GM19452 (cell line): Measurements from ENCODE around the gene SELENOI.
"Not testable (repeated sequence)": the region's sequence is repeated elsewhere in the genome, so short reads cannot be mapped to it uniquely, and the experiment has no call there.

Source experiments
- ATAC-seq: cut with Tn5 transposase; IDR thresholded peaks from one replicate; pipeline ENCODE4 v1.9.1; 2021; ENCODE audit not compliant: unreplicated experiment

SELENOI gene

DNA sequence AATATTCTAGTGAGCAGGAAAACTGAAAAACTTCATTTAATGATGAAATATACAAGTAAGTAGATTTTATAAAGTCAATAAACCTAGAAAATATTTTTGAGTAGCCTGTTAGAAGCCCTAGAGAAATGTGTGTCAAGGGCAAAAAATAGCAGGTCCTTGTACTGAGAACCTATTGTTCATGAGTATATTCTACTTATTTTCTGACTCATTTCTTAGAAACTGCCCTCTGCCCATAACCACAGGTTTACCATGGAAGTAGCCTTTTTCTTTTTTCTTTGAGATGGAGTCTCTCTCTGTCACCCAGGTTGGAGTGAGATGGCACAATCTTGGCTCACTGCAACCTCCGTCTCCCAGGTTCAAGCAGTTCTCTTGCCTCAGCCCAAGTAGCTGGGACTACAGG lies 19.4 kb upstream of the SELENOI start:
- no peak for ATAC-seq

DNA sequence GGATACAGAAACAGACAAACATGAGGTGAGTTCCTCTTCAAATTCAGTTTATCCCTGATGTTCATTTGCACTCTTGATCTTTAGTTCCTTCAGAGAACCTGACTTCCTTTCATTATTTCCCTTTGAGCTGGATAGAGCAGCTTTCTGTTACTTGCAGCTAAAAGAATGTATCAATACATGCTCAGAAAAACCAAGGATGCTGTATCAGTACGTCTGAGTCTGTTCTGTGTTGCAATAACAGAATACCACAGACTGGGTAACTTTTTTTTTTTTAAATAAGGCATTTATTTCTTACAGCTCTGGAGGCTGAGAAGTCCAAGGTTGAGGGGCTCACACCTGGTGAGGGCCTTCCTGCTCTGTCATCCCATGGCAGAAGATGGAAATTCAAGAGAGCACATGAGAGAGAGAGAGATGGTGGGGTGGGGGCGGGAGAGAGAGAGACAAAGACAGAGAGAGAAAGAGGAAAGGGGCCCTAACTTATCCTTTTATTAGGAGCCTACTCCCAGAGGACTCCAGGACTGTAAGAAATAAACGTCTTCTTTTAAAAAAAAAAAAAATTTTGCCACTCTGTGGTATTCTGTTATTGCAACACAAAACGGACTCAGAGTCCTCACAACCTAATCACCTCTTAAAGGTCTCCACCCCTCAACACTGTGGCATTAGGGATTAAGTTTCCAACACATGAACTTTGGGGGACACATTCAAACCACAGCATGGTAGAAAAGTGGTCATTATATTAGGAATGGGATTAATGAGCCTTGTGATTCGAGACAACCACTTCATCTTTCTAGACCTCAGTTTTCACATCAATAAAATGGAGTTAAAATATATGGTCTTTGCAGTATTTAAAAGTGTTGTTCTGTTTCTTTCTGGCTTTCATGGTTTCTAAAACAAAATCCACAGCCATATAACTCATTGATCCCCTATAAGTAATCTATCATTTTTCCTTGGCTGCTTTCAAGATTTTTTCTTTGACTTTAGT lies 18.4 kb upstream of the SELENOI start:
- no peak for ATAC-seq

DNA sequence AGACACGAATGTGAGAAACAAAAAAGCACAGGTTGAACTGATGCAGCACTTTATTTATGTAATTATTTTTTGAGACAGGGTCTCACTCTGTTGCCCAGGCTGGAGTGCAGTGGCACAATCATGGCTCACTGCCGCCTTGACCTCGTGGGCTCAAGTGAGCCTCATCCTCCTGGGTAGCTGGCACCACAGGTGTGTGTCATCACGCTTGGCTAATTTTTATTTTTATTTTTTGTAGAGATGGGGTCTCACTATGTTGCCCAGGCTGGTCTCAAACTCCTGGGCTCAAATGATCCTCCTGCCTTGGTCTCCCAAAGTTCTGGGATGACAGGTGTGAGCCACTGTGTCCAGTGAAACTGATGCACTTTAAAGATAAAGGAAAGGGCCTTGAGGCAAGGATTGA lies 16.9 kb upstream of the SELENOI start:
- ATAC-seq = not testable (repeated sequence)

DNA sequence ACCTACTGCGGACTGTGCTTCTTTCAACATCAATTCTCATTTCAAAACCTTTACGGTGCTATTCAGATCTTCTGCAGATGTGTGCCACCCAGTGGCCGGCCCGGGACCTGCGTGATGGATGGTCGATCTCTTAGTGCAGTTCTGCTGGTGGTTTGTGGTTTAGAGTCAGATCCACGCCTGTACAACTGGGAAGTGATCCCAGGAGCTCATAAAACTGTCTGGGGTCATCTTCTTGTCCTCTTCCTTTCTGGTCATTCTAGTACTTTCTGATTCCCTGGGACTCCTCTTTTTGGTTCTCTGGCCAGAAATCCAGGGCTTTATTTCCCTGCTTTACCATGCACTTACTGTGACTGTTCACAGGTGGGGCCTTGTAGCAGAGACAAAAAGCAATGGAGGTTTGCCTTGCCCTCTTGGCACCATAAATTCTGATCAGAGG lies 15.8 kb upstream of the SELENOI start:
- peak; percentile 72 for ATAC-seq

DNA sequence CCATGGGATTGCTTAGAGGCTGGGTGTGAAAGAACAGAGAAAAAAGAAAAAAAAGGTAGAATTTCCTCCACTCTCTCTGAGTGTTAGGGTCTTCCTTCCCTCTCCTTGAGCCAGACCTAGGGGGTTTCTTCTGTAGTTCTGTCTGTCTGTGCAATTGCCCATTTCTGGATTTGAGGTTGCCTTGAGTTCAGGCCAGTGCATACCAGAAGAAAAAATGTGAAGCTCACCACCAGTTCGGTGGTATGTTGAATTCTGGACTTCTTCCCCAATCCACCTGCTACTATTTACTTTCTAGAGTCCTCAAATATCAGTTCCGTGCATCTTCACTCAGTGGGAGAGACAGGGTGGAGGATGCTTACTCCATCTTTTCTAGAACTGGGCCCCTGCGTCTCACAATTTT lies 15.3 kb upstream of the SELENOI start:
- ATAC-seq = no peak

DNA sequence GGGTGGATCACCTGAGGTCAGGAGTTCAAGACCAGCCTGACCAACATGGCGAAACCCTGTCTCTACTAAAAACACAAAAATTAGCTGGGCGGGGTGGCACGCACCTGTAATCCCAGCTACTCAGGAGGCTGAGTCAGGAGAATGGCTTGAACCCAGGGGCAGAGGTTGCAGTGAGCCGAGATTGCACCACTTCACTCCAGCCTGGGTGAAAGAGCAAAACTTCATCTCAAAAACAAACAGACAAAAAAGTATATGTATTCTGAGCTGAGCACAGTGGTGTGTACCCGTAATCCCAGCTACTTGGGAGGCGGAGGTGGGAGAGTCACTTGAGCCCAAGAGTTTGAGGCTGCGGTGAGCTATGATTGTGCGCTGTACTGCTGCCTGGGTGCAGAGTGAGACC lies 14.6 kb upstream of the SELENOI start:
- not testable (repeated sequence) for ATAC-seq

GRCh38 chr2:26333293-26333692 lies 12.7 kb upstream of the SELENOI start:
- no peak for ATAC-seq

GRCh38 chr2:26335231-26335630 lies 10.7 kb upstream of the SELENOI start:
- no peak for ATAC-seq

GRCh38 chr2:26336719-26337118 lies 9.2 kb upstream of the SELENOI start:
- no peak for ATAC-seq

GRCh38 chr2:26337298-26337697 lies 8.6 kb upstream of the SELENOI start:
- ATAC-seq = no peak

- ATAC-seq = no peak
Observed at GRCh38 chr2:26340831-26341230, 5.1 kb upstream of the SELENOI start.

- ATAC-seq = no peak
Observed at GRCh38 chr2:26344581-26345282, 1.2 kb upstream of the SELENOI start.

- no peak for ATAC-seq
Observed at GRCh38 chr2:26345283-26345544, 729 bp upstream of the SELENOI start.

DNA sequence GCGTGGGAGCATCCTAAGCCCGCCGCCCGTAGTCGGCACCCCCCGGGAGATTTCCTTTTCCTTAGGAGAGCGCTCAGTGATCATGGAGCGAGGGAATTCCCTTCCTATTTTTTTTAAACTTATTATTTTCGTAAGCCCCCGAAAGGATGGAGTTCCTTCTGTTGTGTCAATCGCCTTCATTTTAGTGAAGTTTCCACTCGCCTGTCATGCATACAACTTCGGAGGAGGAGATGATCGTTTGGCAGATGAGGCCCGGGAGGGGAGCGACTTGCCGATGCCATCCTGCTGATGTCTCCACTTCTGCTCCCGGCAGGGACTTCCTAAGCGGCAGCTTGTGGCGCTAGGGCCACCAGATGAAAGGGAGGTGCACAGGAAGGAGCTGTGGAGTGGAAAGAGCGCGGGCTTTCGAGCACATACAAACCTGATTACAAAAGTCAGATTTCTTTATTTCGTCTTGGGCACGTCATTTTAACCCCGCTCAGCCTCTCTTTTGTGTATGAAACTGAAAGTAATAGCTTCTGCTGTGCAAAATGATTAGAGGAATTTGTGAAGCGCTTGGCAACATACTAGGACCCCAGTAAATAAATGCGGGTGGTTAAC lies 611 bp downstream of the SELENOI start, which contains the start of gene ADGRF3:
TSS of gene ADGRF3 (minus strand) at position 336 of the 600 bp plus-strand sequence. CDS start 555 bp downstream, outside the sequence.
- no peak for ATAC-seq

DNA sequence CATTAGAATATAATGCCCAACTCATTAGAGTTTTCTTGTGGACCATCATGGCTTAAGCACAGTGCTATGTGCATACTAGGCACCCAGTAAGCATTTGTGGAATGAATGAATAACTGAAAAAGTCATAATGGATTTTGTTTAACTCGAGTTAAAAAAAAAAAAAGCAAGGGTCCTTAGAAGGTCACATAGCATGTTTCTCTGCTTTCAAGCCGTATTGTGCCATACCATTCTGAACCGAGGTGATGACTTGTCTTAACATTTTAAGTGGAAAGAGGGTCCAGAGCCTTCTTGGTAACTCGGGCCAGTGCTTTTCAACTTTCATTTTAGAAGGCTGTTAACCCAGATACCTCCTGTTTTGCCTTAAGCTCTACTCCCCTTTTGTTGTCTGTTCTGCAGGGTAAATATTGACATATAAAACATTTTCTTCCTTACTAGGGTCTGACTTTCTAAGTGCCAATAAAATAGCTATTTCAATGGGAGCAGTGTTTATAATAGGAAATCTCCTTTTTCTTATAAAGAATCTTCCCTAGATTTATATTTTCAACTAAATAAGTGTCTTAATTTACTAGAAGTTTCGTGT lies 1.4 kb downstream of the SELENOI start:
- no peak for ATAC-seq

DNA sequence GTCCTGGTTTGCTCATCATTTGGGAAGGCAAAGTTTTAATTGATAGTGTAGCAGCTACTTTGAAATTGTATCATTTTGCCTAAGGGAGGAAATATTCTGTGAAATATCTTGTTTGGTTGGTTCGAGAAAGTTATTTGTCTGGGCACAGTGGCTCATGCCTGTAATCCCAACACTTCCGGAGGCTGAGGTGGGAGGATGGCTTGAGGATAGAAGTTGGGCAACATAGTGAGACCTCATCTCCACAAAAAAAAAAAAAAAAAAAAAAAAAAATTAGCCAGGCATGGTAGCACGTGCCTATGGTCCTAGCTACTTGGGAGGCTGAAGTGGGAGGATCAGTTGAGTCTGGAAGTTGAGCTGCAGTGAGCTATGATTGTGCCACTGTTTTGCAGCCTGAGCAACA lies 3.7 kb downstream of the SELENOI start:
- no peak for ATAC-seq

DNA sequence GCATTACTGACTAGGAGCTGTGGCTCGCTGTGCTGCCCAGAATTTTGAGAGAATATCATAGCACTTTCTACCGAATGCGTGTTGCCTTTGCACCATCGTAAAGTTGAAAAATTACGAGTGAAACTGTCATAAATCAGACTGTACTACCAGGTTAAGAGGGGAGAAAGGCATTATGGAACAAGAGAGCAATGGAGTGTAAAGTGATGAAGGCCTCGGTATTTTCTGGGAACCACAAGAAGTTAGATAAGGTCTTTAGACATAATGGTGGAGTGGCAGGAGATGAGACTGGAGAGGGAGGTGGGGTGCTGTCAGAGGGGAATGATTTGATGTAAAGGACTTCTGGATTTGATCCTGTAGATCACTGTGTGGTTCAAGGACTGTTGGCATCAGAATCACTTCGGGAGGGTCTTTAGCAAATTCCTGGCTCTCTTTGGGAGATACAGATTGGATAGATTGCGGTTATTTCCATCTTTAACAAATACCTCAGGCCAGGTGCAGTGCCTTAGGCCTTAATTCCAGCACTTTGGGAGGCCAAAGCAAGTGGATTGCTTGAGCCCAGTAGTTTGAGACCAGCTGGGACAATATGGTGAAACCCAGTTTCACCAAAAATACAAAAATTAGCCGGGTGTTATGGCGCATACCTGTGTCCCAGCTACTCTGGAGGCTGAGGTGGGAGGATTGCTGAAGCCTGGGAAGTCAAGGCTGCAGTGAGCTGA lies 5.6 kb downstream of the SELENOI start:
- ATAC-seq = no peak

DNA sequence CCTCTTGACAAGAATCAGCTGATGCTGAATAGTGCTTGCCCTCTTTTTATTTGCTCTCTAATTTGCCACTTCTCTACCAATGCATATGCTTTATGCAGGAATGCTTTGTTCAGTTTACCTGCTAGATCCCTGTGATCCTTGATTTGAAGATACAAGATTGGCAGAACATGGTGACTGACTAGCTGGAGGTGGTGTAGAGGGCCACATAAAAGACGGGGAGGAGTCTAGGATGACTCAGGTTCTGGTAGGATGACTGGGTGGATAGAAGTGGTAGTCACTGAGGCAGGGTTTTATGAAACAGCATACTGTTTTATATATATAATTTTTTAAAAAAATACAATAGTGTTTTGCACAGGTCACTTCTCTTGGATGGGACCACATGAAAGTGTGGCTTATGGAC lies 6.9 kb downstream of the SELENOI start:
- ATAC-seq = no peak

DNA sequence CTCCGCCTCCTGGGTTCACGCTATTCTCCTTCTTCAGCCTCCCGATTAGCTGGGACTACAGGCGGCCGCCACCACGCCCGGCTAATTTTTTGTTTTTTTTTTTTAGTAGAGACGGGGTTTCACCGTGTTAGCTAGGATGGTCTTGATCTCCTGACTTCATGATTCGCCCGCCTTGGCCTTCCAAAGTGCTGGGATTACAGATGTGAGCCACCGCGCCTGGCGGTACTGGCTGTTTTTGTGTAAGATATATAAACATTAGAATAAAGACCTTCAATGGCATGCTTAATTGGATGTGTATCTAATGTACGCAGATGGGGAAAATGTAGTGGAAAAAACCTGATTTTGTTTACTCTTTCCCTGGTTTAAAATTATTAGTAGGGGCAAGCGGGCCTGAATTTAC lies 8.5 kb downstream of the SELENOI start:
- not testable (repeated sequence) for ATAC-seq

GRCh38 chr2:26355038-26355995 lies 9.4 kb downstream of the SELENOI start:
- no peak for ATAC-seq
